K562 (cell line): ENCODE data around the gene BICD1. TPM values are rescaled to one million over a fixed set of nuclear protein-coding genes. Genes with fewer than 3 reads are reported as not detected.

ENCODE experiments used
- ATAC-seq: fragments of 200-7000 bp; cut with Tn5 transposase; 3 replicates; pipeline ENCODE4 v1.9.1; 2020; ENCODE audit warnings: moderate library complexity
- BruUV-seq: library from RNA; stranded (reverse); fragments of 400-500 nt; replicated peaks from 2 replicates; lab custom pipeline; 2021; lab: Mats Ljungman, UMichigan
- CTCF ChIA-PET: fragments of 300-600 bp; formaldehyde crosslinking; extraction: SDS; loops from one replicate; lab custom pipeline; 2021; ENCODE audit warnings: low intra/inter-chr PET ratio; lab: Yijun Ruan, JAX
- POLR2A ChIA-PET: fragments of 300-600, 350-650 bp; sonication (Branson Sonifier 250); formaldehyde crosslinking; extraction: SDS; loops from one replicate; lab custom pipeline; 2021; ENCODE audit warnings: antibody characterized with exemption, inconsistent platforms; lab: Yijun Ruan, JAX
- DNase-seq, 4 experiments: peaks; one replicate each; pipeline versions ENCODE4 v3.0.0 to v3.0.0-alpha.2; 2011 to 2018; ENCODE audit warnings: low spot score in 3 of 4, mixed read lengths in 3 of 4; ENCODE audit errors: extremely low read depth in 1 of 4
- FAIRE-seq: peaks from 2 replicates; lab custom pipeline; 2011; peaks lifted over from hg19 to GRCh38; lab: Jason Lieb, UNC
- H2AFZ ChIP-seq: 2 replicates; pipeline ENCODE4 v1.6.0; 2011; ENCODE audit warnings: low read depth, low read length, control low read depth, inconsistent platforms
- H3K27ac ChIP-seq: fragments of 200-600 bp; 3 replicates; pipeline ENCODE4 v1.8.0; 2011; ENCODE audit warnings: low read depth, mild to moderate bottlenecking, control low read depth, inconsistent platforms, low read length, moderate library complexity, mixed read lengths; ENCODE audit errors: extremely low read depth
- H3K27me3 ChIP-seq, 2 experiments: fragments of 300-600 bp in 1 of 2; 2 replicates in 1 of 2; 3 replicates in 1 of 2; pipeline versions ENCODE4 v1.6.0 to v1.8.0; 2011; ENCODE audit warnings: inconsistent platforms in 2 of 2, low read length in 2 of 2, mild to moderate bottlenecking in 1 of 2, mixed read lengths in 1 of 2, moderate library complexity in 1 of 2; ENCODE audit not compliant: control insufficient read depth in 2 of 2, insufficient read depth in 2 of 2
- H3K36me3 ChIP-seq: fragments of 300-600 bp; 3 replicates; pipeline ENCODE4 v1.8.0; 2011; ENCODE audit warnings: mild to moderate bottlenecking, low read length, inconsistent platforms; ENCODE audit not compliant: control insufficient read depth, insufficient read depth
- H3K4me1 ChIP-seq, 2 experiments: fragments of 200-600 bp in 1 of 2; replicated peaks in 1 of 2; 2 replicates in 1 of 2; 3 replicates in 1 of 2; pipeline versions ENCODE4 v1.5.1 to v1.8.0; 2011; ENCODE audit warnings: inconsistent platforms in 2 of 2, low read length in 2 of 2, mild to moderate bottlenecking in 1 of 2, mixed read lengths in 1 of 2, moderate library complexity in 1 of 2; ENCODE audit not compliant: control insufficient read depth in 2 of 2, insufficient read depth in 2 of 2
- H3K4me2 ChIP-seq: 2 replicates; pipeline ENCODE4 v1.6.1; 2011; ENCODE audit warnings: low read length, control low read depth, inconsistent platforms, mixed read lengths; ENCODE audit not compliant: insufficient read depth
- H3K4me3 ChIP-seq: fragments of 200-600 bp; sonication (generic), shearing (Covaris generic); 2 replicates; pipeline ENCODE4 v1.5.1; 2016; ENCODE audit warnings: control low read depth, inconsistent platforms
- H3K79me2 ChIP-seq: fragments of 200-600 bp; 3 replicates; pipeline ENCODE4 v1.8.0; 2011; ENCODE audit warnings: low read length, inconsistent platforms; ENCODE audit not compliant: control insufficient read depth, insufficient read depth
- H3K9ac ChIP-seq, 2 experiments: 2 replicates each; pipeline versions ENCODE4 v1.6.0 to v1.6.1; 2011; ENCODE audit warnings: low read depth in 2 of 2, low read length in 2 of 2, control low read depth in 1 of 2, inconsistent platforms in 1 of 2, mild to moderate bottlenecking in 1 of 2, mixed read lengths in 1 of 2; ENCODE audit not compliant: insufficient read depth in 1 of 2
- H3K9me1 ChIP-seq: one replicate; pipeline ENCODE4 v1.6.0; 2011; ENCODE audit warnings: inconsistent platforms, mild to moderate bottlenecking, low read length, moderate library complexity; ENCODE audit not compliant: control insufficient read depth, insufficient read depth
- H3K9me3 ChIP-seq: replicated peaks from 2 replicates; pipeline ENCODE4 v1.5.1; 2011; ENCODE audit warnings: low read depth, low read length, inconsistent platforms; ENCODE audit not compliant: control insufficient read depth, insufficient read depth
- H4K20me1 ChIP-seq: replicated peaks from 2 replicates; pipeline ENCODE4 v1.6.1; 2011; ENCODE audit warnings: low read length, inconsistent platforms, mixed read lengths; ENCODE audit not compliant: control insufficient read depth, insufficient read depth
- ASH1L ChIP-seq: fragments of 450-650 bp; IDR thresholded peaks from 2 replicates; pipeline ENCODE4 v1.6.1; 2018; ENCODE audit warnings: borderline replicate concordance, mild to moderate bottlenecking, low read depth; ENCODE audit not compliant: partially characterized antibody
- HCFC1 ChIP-seq: IDR thresholded peaks from 2 replicates; pipeline ENCODE4 v1.6.1; 2012; ENCODE audit warnings: low read depth, low read length, improper control_type of control experiment
- HIVEP1 ChIP-seq: fragments of 250-450 bp; sonication (Bioruptor Pico); IDR thresholded peaks from 2 replicates; pipeline ENCODE4 v1.4.0; 2020; ENCODE audit warnings: mild to moderate bottlenecking
- KAT8 ChIP-seq: fragments of 450-650 bp; IDR thresholded peaks from 2 replicates; pipeline ENCODE4 v1.6.1; 2016; ENCODE audit warnings: low read depth, mild to moderate bottlenecking
- NFYB ChIP-seq: IDR thresholded peaks from 2 replicates; pipeline ENCODE4 v1.6.1; 2011; ENCODE audit warnings: mild to moderate bottlenecking, moderate library complexity; ENCODE audit not compliant: insufficient read length; ENCODE audit errors: extremely low read depth
- SETDB1 ChIP-seq: IDR thresholded peaks from one replicate; pipeline ENCODE4 v1.6.1; 2012; ENCODE audit warnings: low read length, control low read depth, inconsistent platforms
- SIN3B ChIP-seq: fragments of 450-650 bp; IDR thresholded peaks from 2 replicates; pipeline ENCODE4 v1.6.1; 2017; ENCODE audit warnings: low read depth, mild to moderate bottlenecking, moderate library complexity
- SMAD4 ChIP-seq: fragments of 250-450 bp; sonication (Bioruptor Pico); conservative IDR thresholded peaks from 2 replicates; pipeline ENCODE4 v1.8.0; 2021; ENCODE audit warnings: inconsistent platforms, mild to moderate bottlenecking, moderate library complexity
- SRSF7 ChIP-seq: fragments of 200-400 bp; formaldehyde crosslinking; optimal IDR thresholded peaks from 2 replicates; pipeline ENCODE3; 2017; ENCODE audit warnings: mild to moderate bottlenecking, low read depth, low read length
- ZBTB7A ChIP-seq: IDR thresholded peaks from 2 replicates; pipeline ENCODE4 v1.6.1; 2011; ENCODE audit warnings: low read depth, mild to moderate bottlenecking, low read length, moderate library complexity, borderline replicate concordance; ENCODE audit not compliant: control insufficient read depth
- ZNF239 ChIP-seq: fragments of 250-450 bp; sonication (Bioruptor Pico); IDR thresholded peaks from 2 replicates; pipeline ENCODE4 v1.4.0; 2020; ENCODE audit warnings: mild to moderate bottlenecking
- ZNF586 ChIP-seq: fragments of 450-650 bp; formaldehyde crosslinking; conservative IDR thresholded peaks from 2 replicates; pipeline ENCODE4 v1.4.0; 2020; ENCODE audit warnings: mild to moderate bottlenecking, moderate library complexity
- WGBS: fragments of 100-300 bp; shearing (Covaris generic); methylation state at CpG from one replicate; pipeline ENCODE4 v1.1.6; 2016; ENCODE audit warnings: low coverage, mixed read lengths; ENCODE audit not compliant: insufficient coverage; ENCODE audit errors: missing lambda C conversion rate; 5-methylcytosine and 5-hydroxymethylcytosine counted together
- in situ Hi-C: fragments of 300-500 bp; cut with MboI; formaldehyde crosslinking; loops from 4 replicates; pipeline ENCODE4 v1.15.0; 2018; ENCODE audit warnings: inconsistent platforms, mixed read lengths
- intact Hi-C: fragments of 100-400 bp; cut with micrococcal nuclease; formaldehyde crosslinking; loops from 2 replicates; pipeline ENCODE4 v1.14.2; 2022
- polyA plus RNA-seq, 8 experiments: library from polyadenylated mRNA; depleted of rRNA in 4 of 8; stranded (reverse) in 5 of 8; unstranded in 3 of 8; fragments of >200 nt; fragmentation: Nextera tagmentation in 2 of 8; fragmentation: Illumina TruSeq in 1 of 8; extraction: Ambion mirVana in 2 of 8; extraction: Trizol in 1 of 8; gene quantifications; 2 replicates each; pipeline versions ENCODE4 v1.2.1 to v1.2.3, GENCODE V29; 2011 to 2014; ENCODE audit warnings: inconsistent platforms in 1 of 8, missing spikeins in 1 of 8
- total RNA-seq, 7 experiments: library from RNA; depleted of rRNA in 6 of 7; stranded (reverse); fragments of >200 nt in 6 of 7; fragmentation: Illumina TruSeq in 2 of 7; extraction: Trizol in 2 of 7; gene quantifications; 2 replicates each; pipeline versions ENCODE4 v1.2.1 to v1.2.3, GENCODE V29; 2011 to 2021; ENCODE audit warnings: low replicate concordance in 1 of 7
- TF ChIP-seq, protein P1 (sequence below): fragments of 450-650 bp; formaldehyde crosslinking; IDR thresholded peaks from 2 replicates; pipeline ENCODE4 v1.4.0; 2020; ENCODE audit warnings: mild to moderate bottlenecking, moderate library complexity
- TF ChIP-seq, protein P2 (sequence below): fragments of 450-650 bp; formaldehyde crosslinking; IDR thresholded peaks from 2 replicates; pipeline ENCODE4 v1.4.0; 2020; ENCODE audit warnings: mild to moderate bottlenecking, mixed read lengths

The BICD1 gene
- total and polyA plus RNA-seq, 9 of the 15 experiments (the other 6 are each of a cell fraction or from before 2014, with no cell fraction given) = 3.5 to 21.1 (median 12.5) TPM

DNA sequence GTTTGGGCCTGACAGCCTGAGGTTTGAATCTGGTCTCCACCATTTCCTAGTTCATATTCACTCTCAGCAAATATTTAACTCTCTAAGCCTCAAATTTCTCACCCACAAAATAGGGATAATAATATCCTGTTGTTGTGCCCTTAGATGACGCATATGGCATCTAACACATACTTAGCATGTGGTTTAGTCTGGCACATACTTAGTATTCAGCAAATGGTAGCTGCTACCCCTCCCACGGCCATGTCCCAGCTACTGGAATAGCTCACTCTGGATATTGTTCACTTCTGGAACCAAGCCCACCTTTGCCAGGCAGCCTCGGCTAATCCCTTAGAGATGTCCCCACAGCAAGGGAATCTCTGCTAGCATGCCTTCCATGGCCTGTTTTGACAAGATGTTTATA is 53.3 kb downstream of the BICD1 start:
- Histone ChIP-seq H4K20me1 (no peaks in the 10 kb centered on the region), H3K9me3 (no peaks in the 10 kb centered on the region; the same call in 1 of the 2 replicates), H3K9me1 (no peaks in the 10 kb centered on the region), H3K27me3 (no peaks in the 10 kb centered on the region), H2AFZ (no peak overlapping the region), H3K9ac (no peak overlapping the region), H3K4me1 (peaks cover 0 to 7% of the 10 kb centered on the region in 2 experiments; a peak in 3 of 5 replicates), H3K79me2 (no peaks in the 10 kb centered on the region), H3K4me3 (no peak overlapping the region), H3K36me3 (no peaks in the 10 kb centered on the region), H3K4me2 (no peak overlapping the region), H3K27ac (no peak overlapping the region)
- DNase-seq (no peak), FAIRE-seq (no peak), ATAC-seq (no peak)
- no TSS peak for BruUV-seq
- intact Hi-C loops (no loop called here), in situ Hi-C loops (no loop called here)
- TF ChIP-seq HIVEP1 (CRISPR knock-in tag) = no peak
- no peak for TF ChIP-seq ZNF239 (CRISPR knock-in tag)
- no peak for TF ChIP-seq ZBTB7A
- TF ChIP-seq ASH1L = no peak
- TF ChIP-seq, protein P1, sequence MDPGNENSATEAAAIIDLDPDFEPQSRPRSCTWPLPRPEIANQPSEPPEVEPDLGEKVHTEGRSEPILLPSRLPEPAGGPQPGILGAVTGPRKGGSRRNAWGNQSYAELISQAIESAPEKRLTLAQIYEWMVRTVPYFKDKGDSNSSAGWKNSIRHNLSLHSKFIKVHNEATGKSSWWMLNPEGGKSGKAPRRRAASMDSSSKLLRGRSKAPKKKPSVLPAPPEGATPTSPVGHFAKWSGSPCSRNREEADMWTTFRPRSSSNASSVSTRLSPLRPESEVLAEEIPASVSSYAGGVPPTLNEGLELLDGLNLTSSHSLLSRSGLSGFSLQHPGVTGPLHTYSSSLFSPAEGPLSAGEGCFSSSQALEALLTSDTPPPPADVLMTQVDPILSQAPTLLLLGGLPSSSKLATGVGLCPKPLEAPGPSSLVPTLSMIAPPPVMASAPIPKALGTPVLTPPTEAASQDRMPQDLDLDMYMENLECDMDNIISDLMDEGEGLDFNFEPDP (CRISPR knock-in tag) = no peak
- TF ChIP-seq SETDB1 = no peak
- no peak for TF ChIP-seq SRSF7
- no peak for TF ChIP-seq KAT8
- TF ChIP-seq NFYB = no peak
- no peak for TF ChIP-seq SMAD4
- TF ChIP-seq ZNF586 (CRISPR knock-in tag) = no peak
- TF ChIP-seq SIN3B = no peak
- no peak for TF ChIP-seq HCFC1
- TF ChIP-seq, protein P2, sequence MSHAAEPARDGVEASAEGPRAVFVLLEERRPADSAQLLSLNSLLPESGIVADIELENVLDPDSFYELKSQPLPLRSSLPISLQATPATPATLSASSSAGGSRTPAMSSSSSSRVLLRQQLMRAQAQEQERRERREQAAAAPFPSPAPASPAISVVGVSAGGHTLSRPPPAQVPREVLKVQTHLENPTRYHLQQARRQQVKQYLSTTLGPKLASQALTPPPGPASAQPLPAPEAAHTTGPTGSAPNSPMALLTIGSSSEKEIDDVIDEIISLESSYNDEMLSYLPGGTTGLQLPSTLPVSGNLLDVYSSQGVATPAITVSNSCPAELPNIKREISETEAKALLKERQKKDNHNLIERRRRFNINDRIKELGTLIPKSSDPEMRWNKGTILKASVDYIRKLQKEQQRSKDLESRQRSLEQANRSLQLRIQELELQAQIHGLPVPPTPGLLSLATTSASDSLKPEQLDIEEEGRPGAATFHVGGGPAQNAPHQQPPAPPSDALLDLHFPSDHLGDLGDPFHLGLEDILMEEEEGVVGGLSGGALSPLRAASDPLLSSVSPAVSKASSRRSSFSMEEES (CRISPR knock-in tag) = no peak
- ChIA-PET CTCF (no interaction called here), POLR2A (interaction anchor here (0.6 kb wide), 1 partner anchor 14 kb away, joined by 3 read pairs; no protein-coding TSS in a partner anchor)
- WGBS = 62% methylated on average over 3 of the region's 3 CpGs
